A549 (cell line): ENCODE results near the gene SARS1.

Experiments used
- CTCF ChIP-seq: fragments of >200 bp; sonication (Bioruptor Twin); formaldehyde crosslinking; IDR thresholded peaks from 3 replicates; pipeline ENCODE4 v1.5.1; 2016
- EP300 ChIP-seq, 2 experiments: fragments of >200 bp; sonication (Bioruptor Twin); formaldehyde crosslinking; IDR thresholded peaks; 2 replicates in 1 of 2; 3 replicates in 1 of 2; pipeline ENCODE4 v1.6.1; 2016 to 2017
- JUN ChIP-seq, 2 experiments: fragments of >200 bp; sonication (Bioruptor Twin); formaldehyde crosslinking; IDR thresholded peaks; 2 replicates in 1 of 2; 3 replicates in 1 of 2; pipeline ENCODE4 v1.6.1; 2016 to 2017
- MAZ ChIP-seq: fragments of 150-350 bp; IDR thresholded peaks from 2 replicates; pipeline ENCODE4 v1.6.1; 2014; ENCODE audit warnings: antibody characterized with exemption, low read depth, low read length, borderline replicate concordance
- POLR2A ChIP-seq: IDR thresholded peaks from 2 replicates; pipeline ENCODE4 v1.6.1; 2012; ENCODE audit warnings: mild to moderate bottlenecking, low read length
- RFX5 ChIP-seq: fragments of 450-650 bp; IDR thresholded peaks from 2 replicates; pipeline ENCODE4 v1.7.1; 2014; ENCODE audit warnings: antibody characterized with exemption, mild to moderate bottlenecking, moderate library complexity
- ZC3H11A ChIP-seq: fragments of 450-650 bp; IDR thresholded peaks from 2 replicates; pipeline ENCODE4 v1.6.1; 2014; ENCODE audit warnings: antibody characterized with exemption, mild to moderate bottlenecking
- ZSCAN20 ChIP-seq: fragments of 250-450 bp; sonication (Bioruptor Pico); IDR thresholded peaks from 2 replicates; pipeline ENCODE4 v1.8.0; 2022; ENCODE audit warnings: mild to moderate bottlenecking, moderate library complexity

- no peak for TF ChIP-seq CTCF
- no peak for TF ChIP-seq RFX5
- TF ChIP-seq MAZ, result no peak
- TF ChIP-seq EP300 (IDR thresholded peaks at IDR 0.05), result no peak
- TF ChIP-seq ZSCAN20 (CRISPR knock-in tag), result no peak
- no peak for TF ChIP-seq JUN (IDR thresholded peaks at IDR 0.05)
- TF ChIP-seq POLR2A, result no peak
- no peak for TF ChIP-seq ZC3H11A
These were observed 55.7 kb downstream of the SARS1 start for GRCh38 chr1:109269212-109269980.
